ENCODE results near the gene FXYD2.
A peak's percentile ranks its signal among the peaks of the same experiment; 100 is the strongest.

The FXYD2 gene

DNA sequence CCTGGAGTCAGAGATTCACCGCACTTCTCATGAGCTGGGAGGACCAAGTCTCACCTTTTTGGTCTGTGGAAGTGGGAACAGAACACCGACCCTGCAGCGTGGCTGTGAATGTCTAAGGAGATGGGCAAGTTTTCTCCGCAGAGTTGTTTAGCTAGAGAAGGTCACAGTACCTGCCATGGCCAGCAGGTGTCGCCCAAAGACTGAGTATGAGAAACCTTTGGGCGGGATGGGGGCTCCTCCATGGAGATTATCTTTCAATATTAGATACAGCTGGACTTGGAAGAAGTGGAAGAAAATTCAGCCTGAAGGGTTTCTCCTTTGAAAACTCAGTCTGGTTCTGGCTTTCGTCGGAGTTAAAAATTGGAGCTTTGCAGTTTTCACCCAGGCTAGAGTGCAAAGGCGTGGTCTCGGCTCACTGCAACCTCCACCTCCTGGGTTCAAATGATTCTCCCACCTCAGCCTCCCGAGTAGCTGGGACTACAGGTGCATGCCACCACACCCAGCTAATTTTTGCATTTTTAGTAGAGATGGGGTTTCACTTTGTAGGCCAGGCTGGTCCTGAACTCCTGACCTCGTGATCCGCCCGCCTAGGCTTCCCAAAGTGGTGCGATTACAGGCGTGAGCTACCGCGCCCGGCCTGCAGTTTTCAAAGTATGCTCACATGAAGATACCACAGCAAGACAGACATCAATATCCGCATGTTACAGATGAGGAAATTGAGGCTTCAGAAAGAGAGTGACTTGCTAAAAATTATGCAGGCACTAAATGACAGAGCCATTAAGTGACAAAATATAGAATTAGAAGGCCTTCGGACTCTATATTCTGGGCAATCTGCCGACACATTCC is 16.8 kb downstream of the FXYD2 start:
- peaks cover 40% of the 10 kb centered on the region for H3K4me1 Mint-ChIP-seq

DNA sequence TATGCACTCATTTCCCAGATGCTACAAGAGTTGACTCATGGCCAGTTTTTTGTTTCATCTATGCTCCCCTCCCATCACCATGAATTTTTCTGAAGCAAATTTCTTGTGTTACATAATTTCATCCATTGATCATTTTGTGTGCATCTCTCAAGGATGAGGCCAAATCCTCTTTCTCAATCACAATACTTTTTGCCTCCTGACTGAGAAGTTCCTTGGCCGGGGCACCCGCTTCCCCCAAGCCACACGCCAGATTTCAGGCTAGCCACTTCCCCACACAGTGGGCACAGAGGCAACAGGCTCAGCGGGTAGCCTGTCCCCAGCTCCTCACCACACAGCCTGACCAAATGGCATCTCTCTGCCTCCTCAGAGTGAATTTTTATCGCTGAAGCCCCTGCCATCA is 17.7 kb downstream of the FXYD2 start:
- peaks cover 32% of the 10 kb centered on the region for H3K4me1 Mint-ChIP-seq
- H3K9me3 Mint-ChIP-seq = no peaks in the 10 kb centered on the region
- no peak overlapping the region for H3K4me3 Mint-ChIP-seq
- TF ChIP-seq, protein P1, sequence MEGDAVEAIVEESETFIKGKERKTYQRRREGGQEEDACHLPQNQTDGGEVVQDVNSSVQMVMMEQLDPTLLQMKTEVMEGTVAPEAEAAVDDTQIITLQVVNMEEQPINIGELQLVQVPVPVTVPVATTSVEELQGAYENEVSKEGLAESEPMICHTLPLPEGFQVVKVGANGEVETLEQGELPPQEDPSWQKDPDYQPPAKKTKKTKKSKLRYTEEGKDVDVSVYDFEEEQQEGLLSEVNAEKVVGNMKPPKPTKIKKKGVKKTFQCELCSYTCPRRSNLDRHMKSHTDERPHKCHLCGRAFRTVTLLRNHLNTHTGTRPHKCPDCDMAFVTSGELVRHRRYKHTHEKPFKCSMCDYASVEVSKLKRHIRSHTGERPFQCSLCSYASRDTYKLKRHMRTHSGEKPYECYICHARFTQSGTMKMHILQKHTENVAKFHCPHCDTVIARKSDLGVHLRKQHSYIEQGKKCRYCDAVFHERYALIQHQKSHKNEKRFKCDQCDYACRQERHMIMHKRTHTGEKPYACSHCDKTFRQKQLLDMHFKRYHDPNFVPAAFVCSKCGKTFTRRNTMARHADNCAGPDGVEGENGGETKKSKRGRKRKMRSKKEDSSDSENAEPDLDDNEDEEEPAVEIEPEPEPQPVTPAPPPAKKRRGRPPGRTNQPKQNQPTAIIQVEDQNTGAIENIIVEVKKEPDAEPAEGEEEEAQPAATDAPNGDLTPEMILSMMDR (IDR thresholded peaks at IDR 0.05; ENCODE audit: unreplicated experiment in 3 of 3) = no peak
- no peaks in the 10 kb centered on the region for H3K36me3 Mint-ChIP-seq (ENCODE audit: low read depth)
- H3K27me3 Mint-ChIP-seq (ENCODE audit: low read depth) = peaks cover 43% of the 10 kb centered on the region
- no peak overlapping the region for H3K27ac Mint-ChIP-seq

More for the DNA sequence above, 16.8 kb downstream of the FXYD2 start:
- Mint-ChIP-seq H3K9me3 (no peaks in the 10 kb centered on the region), H3K36me3 (ENCODE audit: low read depth) (no peaks in the 10 kb centered on the region), H3K27ac (peak overlapping the region in 1 of 3 experiments; percentile 54), H3K4me3 (no peak overlapping the region), H3K27me3 (ENCODE audit: low read depth) (peaks cover 37% of the 10 kb centered on the region)
- TF ChIP-seq, protein P1 (IDR thresholded peaks at IDR 0.05; ENCODE audit: unreplicated experiment in 3 of 3) = peak; percentile 87 to 95 (median 93)

DNA sequence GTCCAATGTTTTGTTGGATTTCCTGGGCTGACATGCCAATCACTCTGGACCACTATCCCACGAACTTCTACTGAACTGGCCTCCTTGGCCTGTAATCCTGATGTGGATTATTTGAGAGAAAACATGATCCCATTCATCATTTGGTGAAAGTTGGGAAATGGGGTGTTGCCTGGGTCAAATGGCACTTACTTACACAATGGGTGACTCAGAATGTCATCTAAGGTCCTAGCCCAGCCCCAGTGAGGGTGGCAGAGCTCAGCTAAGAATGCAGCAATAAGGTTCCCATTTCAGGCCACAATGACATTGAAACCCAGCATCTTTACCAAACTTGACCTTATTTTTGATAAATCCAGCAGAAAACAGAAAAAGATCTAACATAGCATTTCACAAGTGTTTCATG is 19.5 kb downstream of the FXYD2 start:
- TF ChIP-seq, protein P1 (IDR thresholded peaks at IDR 0.05; ENCODE audit: unreplicated experiment in 3 of 3) = no peak
- Mint-ChIP-seq H3K4me1 (peaks cover 18% of the 10 kb centered on the region), H3K36me3 (ENCODE audit: low read depth) (no peaks in the 10 kb centered on the region), H3K27ac (no peak overlapping the region), H3K9me3 (no peaks in the 10 kb centered on the region), H3K4me3 (no peak overlapping the region), H3K27me3 (ENCODE audit: low read depth) (peaks cover 54% of the 10 kb centered on the region)

DNA sequence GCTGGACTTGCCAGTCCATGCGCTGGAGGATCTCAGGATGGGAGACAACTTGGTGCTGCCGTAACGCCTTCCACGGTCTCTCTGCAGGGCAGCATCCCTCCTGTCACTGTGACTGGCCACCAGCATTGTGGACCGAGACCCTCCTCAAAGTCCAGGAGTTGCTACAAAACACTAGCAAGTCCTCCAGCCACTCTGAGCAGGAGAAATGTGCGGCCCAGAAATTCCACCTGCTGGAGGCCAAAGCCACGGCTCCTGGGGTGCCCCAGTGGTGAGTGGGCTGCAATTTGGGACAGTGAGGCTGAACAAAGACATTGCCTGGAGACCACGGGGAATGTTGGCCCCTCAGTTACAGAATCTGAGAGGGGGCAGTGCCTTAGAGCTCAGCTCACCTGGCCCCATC is 20.6 kb downstream of the FXYD2 start:
- peaks cover 61% of the 10 kb centered on the region for H3K27me3 Mint-ChIP-seq (ENCODE audit: low read depth)
- H3K4me3 Mint-ChIP-seq = no peak overlapping the region
- H3K36me3 Mint-ChIP-seq (ENCODE audit: low read depth) = no peaks in the 10 kb centered on the region
- H3K27ac Mint-ChIP-seq = no peak overlapping the region
- TF ChIP-seq, protein P1 (IDR thresholded peaks at IDR 0.05; ENCODE audit: unreplicated experiment in 3 of 3) = no peak
- no peaks in the 10 kb centered on the region for H3K9me3 Mint-ChIP-seq
- H3K4me1 Mint-ChIP-seq = peaks cover 19% of the 10 kb centered on the region

DNA sequence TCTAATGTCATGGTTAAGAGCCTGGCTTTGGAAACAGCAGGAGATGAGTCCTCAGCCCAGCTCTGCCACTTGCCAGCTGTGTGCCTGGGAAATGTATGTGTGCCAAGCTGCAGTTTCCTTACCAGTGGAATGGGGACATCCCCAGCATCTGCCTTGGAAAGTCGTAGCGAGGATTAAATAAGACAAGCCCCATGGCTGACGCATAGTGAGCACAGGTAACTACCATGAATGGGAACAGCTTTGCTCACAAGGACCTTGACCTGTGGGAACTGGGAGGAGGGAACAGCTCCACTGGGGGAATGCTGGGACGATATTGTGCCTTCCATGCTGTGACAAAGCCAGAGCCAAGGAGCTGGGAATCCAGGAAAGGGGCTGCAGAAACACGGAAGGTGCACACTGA is 24.9 kb downstream of the FXYD2 start:
- H3K4me3 Mint-ChIP-seq = no peak overlapping the region
- no peaks in the 10 kb centered on the region for H3K9me3 Mint-ChIP-seq
- no peak overlapping the region for H3K27ac Mint-ChIP-seq
- peaks cover 71% of the 10 kb centered on the region for H3K27me3 Mint-ChIP-seq (ENCODE audit: low read depth)
- TF ChIP-seq, protein P1 (IDR thresholded peaks at IDR 0.05; ENCODE audit: unreplicated experiment in 3 of 3) = no peak
- peaks cover 31% of the 10 kb centered on the region for H3K4me1 Mint-ChIP-seq
- no peaks in the 10 kb centered on the region for H3K36me3 Mint-ChIP-seq (ENCODE audit: low read depth)
